PFSK-1 (cell line): Measurements from ENCODE around the gene NME9.

ENCODE experiments used
- FOXP2 ChIP-seq: optimal IDR thresholded peaks from 2 replicates; pipeline ENCODE3; 2011; ENCODE audit warnings: borderline replicate concordance, control low read depth, inconsistent platforms; ENCODE audit not compliant: insufficient read depth; ENCODE audit errors: extremely low read length, extremely low read depth
- POLR2AphosphoS5 ChIP-seq: IDR thresholded peaks from 2 replicates; pipeline ENCODE4 v1.6.1; 2012; ENCODE audit warnings: low read depth, mild to moderate bottlenecking, control low read depth, low read length, moderate library complexity
- SIN3A ChIP-seq: IDR thresholded peaks from 2 replicates; pipeline ENCODE4 v1.6.1; 2012; ENCODE audit warnings: mild to moderate bottlenecking, low read length, moderate library complexity, borderline replicate concordance; ENCODE audit not compliant: insufficient read depth
- TAF1 ChIP-seq: IDR thresholded peaks from 2 replicates; pipeline ENCODE4 v1.6.1; 2012; ENCODE audit warnings: low read length, control low read depth, borderline replicate concordance; ENCODE audit not compliant: insufficient read depth
- TF ChIP-seq, protein P1 (sequence below), 2 experiments: IDR thresholded peaks; 2 replicates each; pipeline versions ENCODE4 v1.6.1 to v1.8.0; 2011 to 2012; ENCODE audit warnings: low read depth in 2 of 2, low read length in 2 of 2, control low read depth in 1 of 2, inconsistent platforms in 1 of 2, mild to moderate bottlenecking in 1 of 2, moderate library complexity in 1 of 2; ENCODE audit not compliant: insufficient read depth in 1 of 2

The NME9 gene

DNA sequence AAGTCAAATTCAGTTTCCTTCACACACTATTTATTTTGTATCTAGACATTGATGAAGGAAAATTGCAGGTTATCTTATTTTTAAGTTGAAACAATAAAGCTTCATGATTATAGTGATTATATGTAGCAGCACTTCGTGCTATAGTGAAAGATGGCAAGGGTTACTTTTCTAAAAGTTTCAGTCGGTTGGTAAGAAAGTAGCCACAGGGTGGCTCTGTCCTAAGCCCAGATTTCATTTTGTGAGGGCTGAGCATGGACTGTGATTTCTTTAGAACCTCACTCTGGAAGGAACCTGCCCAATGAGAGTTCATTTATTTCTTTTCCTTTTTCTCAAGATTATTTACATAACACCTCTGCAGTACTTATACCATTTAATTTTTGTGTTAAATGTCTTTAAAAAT is 66.5 kb downstream of the NME9 start:
- no peak for TF ChIP-seq FOXP2
- no peak for TF ChIP-seq TAF1
- TF ChIP-seq, protein P1, sequence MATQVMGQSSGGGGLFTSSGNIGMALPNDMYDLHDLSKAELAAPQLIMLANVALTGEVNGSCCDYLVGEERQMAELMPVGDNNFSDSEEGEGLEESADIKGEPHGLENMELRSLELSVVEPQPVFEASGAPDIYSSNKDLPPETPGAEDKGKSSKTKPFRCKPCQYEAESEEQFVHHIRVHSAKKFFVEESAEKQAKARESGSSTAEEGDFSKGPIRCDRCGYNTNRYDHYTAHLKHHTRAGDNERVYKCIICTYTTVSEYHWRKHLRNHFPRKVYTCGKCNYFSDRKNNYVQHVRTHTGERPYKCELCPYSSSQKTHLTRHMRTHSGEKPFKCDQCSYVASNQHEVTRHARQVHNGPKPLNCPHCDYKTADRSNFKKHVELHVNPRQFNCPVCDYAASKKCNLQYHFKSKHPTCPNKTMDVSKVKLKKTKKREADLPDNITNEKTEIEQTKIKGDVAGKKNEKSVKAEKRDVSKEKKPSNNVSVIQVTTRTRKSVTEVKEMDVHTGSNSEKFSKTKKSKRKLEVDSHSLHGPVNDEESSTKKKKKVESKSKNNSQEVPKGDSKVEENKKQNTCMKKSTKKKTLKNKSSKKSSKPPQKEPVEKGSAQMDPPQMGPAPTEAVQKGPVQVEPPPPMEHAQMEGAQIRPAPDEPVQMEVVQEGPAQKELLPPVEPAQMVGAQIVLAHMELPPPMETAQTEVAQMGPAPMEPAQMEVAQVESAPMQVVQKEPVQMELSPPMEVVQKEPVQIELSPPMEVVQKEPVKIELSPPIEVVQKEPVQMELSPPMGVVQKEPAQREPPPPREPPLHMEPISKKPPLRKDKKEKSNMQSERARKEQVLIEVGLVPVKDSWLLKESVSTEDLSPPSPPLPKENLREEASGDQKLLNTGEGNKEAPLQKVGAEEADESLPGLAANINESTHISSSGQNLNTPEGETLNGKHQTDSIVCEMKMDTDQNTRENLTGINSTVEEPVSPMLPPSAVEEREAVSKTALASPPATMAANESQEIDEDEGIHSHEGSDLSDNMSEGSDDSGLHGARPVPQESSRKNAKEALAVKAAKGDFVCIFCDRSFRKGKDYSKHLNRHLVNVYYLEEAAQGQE (IDR thresholded peaks at IDR 0.05; ENCODE audit: insufficient read depth in 1 of 2, low read depth in 2 of 2, low read length in 2 of 2): no peak
- TF ChIP-seq SIN3A: no peak

- TF ChIP-seq SIN3A: no peak
- no peak for TF ChIP-seq POLR2AphosphoS5
- no peak for TF ChIP-seq TAF1
- TF ChIP-seq FOXP2: no peak
- TF ChIP-seq, protein P1 (IDR thresholded peaks at IDR 0.05; ENCODE audit: insufficient read depth in 1 of 2, low read depth in 2 of 2, low read length in 2 of 2): no peak
Measured at GRCh38 chr3:138260611-138261010, 69.0 kb downstream of the NME9 start.

DNA sequence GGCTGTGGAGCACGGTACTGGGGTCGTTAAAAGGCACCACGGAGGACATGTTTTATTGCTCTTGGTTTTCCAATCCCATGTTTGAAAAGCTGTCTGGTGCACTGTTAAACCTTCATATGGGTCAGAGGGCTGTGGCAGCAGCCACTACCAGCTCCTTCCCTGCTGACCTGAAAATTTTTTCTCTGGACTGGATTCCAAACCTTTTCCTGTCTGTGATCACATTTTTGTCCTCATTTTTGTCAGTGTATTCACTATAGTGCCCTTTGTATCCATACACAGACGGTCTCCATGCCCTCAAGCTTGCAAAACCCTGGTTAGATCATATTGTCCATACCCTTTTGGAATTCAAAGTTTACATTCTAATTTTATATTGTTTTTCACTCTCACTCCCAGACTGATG is 70.5 kb downstream of the NME9 start:
- no peak for TF ChIP-seq TAF1
- no peak for TF ChIP-seq FOXP2
- TF ChIP-seq, protein P1 (IDR thresholded peaks at IDR 0.05; ENCODE audit: insufficient read depth in 1 of 2, low read depth in 2 of 2, low read length in 2 of 2): no peak
- TF ChIP-seq SIN3A: no peak

DNA sequence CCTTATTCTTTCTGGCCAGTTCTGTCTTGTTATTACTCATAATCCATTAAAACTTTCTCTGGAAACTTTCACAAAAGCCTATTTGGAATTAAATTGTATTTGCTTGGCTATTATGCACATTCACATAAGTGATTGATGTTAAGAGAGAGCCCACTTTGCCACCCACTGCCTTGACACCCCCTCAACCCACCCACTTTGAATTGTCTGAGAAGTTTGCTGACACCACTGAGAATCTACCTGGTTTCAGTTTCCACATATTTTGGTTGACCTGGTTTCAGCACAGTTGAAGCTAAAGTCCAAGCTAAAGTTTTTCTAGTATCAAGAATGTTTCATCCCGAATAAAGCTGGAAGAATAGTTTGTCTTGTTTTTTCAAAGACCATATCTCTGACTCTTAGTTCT is 71.7 kb downstream of the NME9 start:
- no peak for TF ChIP-seq TAF1
- TF ChIP-seq, protein P1 (IDR thresholded peaks at IDR 0.05; ENCODE audit: insufficient read depth in 1 of 2, low read depth in 2 of 2, low read length in 2 of 2): no peak
- no peak for TF ChIP-seq POLR2AphosphoS5
- TF ChIP-seq SIN3A: no peak
- TF ChIP-seq FOXP2: no peak

GRCh38 chr3:138256022-138256421 is 73.6 kb downstream of the NME9 start:
- TF ChIP-seq POLR2AphosphoS5 (no peak), FOXP2 (no peak), TAF1 (no peak), SIN3A (no peak)
- TF ChIP-seq, protein P1 (IDR thresholded peaks at IDR 0.05; ENCODE audit: insufficient read depth in 1 of 2, low read depth in 2 of 2, low read length in 2 of 2): no peak
